Progenitor cell of endocrine pancreas (in vitro differentiated cells): ENCODE data around the gene MOB3A. TPM values are rescaled to one million over a fixed set of nuclear protein-coding genes. Genes with fewer than 3 reads are reported as not detected.

Experiments
- DNase-seq: peaks from one replicate; pipeline ENCODE4 v3.0.0; 2021; ENCODE audit warnings: low spot score; ENCODE audit not compliant: unreplicated experiment
- H3K27ac Mint-ChIP-seq: 2 replicates; pipeline ENCODE4 v1.8.0; 2021; ENCODE audit warnings: mild to moderate bottlenecking, moderate library complexity, mixed read lengths
- H3K27me3 Mint-ChIP-seq: 2 replicates; pipeline ENCODE4 v1.8.0; 2021; ENCODE audit warnings: mixed read lengths
- H3K36me3 Mint-ChIP-seq: 2 replicates; pipeline ENCODE4 v1.8.0; 2022; ENCODE audit warnings: mixed read lengths; ENCODE audit not compliant: insufficient read depth
- H3K4me1 Mint-ChIP-seq: 2 replicates; pipeline ENCODE4 v1.8.0; 2021; ENCODE audit warnings: low read depth, mixed read lengths
- H3K4me3 Mint-ChIP-seq: 2 replicates; pipeline ENCODE4 v1.8.0; 2021; ENCODE audit warnings: low read depth, mild to moderate bottlenecking, moderate library complexity, mixed read lengths
- H3K9me3 Mint-ChIP-seq: 2 replicates; pipeline ENCODE4 v1.8.0; 2021; ENCODE audit warnings: low read depth, mixed read lengths
- CTCF ChIP-seq: fragments of 200-600 bp; sonication (generic); IDR thresholded peaks from one replicate; pipeline ENCODE4 v1.5.0; 2021; ENCODE audit warnings: antibody characterized with exemption, mild to moderate bottlenecking; ENCODE audit not compliant: unreplicated experiment
- total RNA-seq: library from RNA; stranded (reverse); gene quantifications from 2 replicates; pipeline ENCODE4 v1.2.1, GENCODE V29; 2021

MOB3A gene
- total RNA-seq, 1 donor from 2014 or later: 38.5 TPM

- TF ChIP-seq CTCF: no peak
- Mint-ChIP-seq H3K27ac (peak overlapping the region; percentile 56), H3K27me3 (no peaks in the 10 kb centered on the region), H3K4me1 (peaks cover 9% of the 10 kb centered on the region), H3K9me3 (no peaks in the 10 kb centered on the region), H3K4me3 (peak overlapping the region; percentile 70), H3K36me3 (no peaks in the 10 kb centered on the region)
- no peak for DNase-seq
Measured at GRCh38 chr19:2051773-2052704, 44.1 kb downstream of the MOB3A start.

GRCh38 chr19:2050991-2051772, 44.9 kb downstream of the MOB3A start, which contains the start of gene MKNK2:
Gene MKNK2 (minus strand): TSS chr19:2051244. CDS start chr19:2050851, 393 bp downstream.
- Mint-ChIP-seq H3K27me3 (no peaks in the 10 kb centered on the region), H3K27ac (peak within 1 kb of the TSS; percentile 88), H3K4me1 (peaks cover 9% of the 10 kb centered on the region), H3K36me3 (no peaks in the 10 kb centered on the region), H3K4me3 (peak within 1 kb of the TSS; percentile 82), H3K9me3 (no peaks in the 10 kb centered on the region)
- peak; percentile 54 for TF ChIP-seq CTCF
- peak; percentile 97 for DNase-seq

- Mint-ChIP-seq H3K36me3 (no peaks in the 10 kb centered on the region), H3K27ac (no peak overlapping the region)
Measured at GRCh38 chr19:2050349-2050990, 45.7 kb downstream of the MOB3A start.

GRCh38 chr19:2049741-2050348, 46.3 kb downstream of the MOB3A start:
- TF ChIP-seq CTCF: no peak
- Mint-ChIP-seq H3K4me3 (peak overlapping the region; percentile 82), H3K9me3 (no peaks in the 10 kb centered on the region), H3K36me3 (peaks cover 2% of the 10 kb centered on the region), H3K4me1 (peaks cover 7% of the 10 kb centered on the region), H3K27me3 (no peaks in the 10 kb centered on the region), H3K27ac (peak overlapping the region; percentile 88)
- DNase-seq: no peak

More at GRCh38 chr19:2050349-2050990, 45.7 kb downstream of the MOB3A start:
- TF ChIP-seq CTCF: no peak
- no peaks in the 10 kb centered on the region for H3K9me3 Mint-ChIP-seq
- no peak for DNase-seq
- H3K27me3 Mint-ChIP-seq: no peaks in the 10 kb centered on the region
- peak overlapping the region; percentile 82 for H3K4me3 Mint-ChIP-seq
- H3K4me1 Mint-ChIP-seq: peaks cover 8% of the 10 kb centered on the region
